SK-N-SH (cell line): Measurements from ENCODE around the gene SYNJ2BP. TPM values are rescaled to one million over a fixed set of nuclear protein-coding genes. Genes with fewer than 3 reads are reported as not detected.

Experiments
- CTCF ChIA-PET: fragments of 300-600, 350-600 bp; formaldehyde crosslinking; extraction: SDS; loops from one replicate; lab custom pipeline; 2021; lab: Yijun Ruan, JAX
- POLR2A ChIA-PET: fragments of 350-600 bp; sonication (Branson Sonifier 250); formaldehyde crosslinking; extraction: SDS; loops from one replicate; lab custom pipeline; 2020; ENCODE audit warnings: antibody characterized with exemption, inconsistent platforms; lab: Yijun Ruan, JAX
- DNase-seq: peaks from one replicate; pipeline ENCODE4 v3.0.0; 2012
- H2AFZ ChIP-seq: fragments of 200-600 bp; sonication (generic); 2 replicates; pipeline ENCODE4 v1.8.1; 2016; ENCODE audit warnings: antibody characterized with exemption, mild to moderate bottlenecking, low read depth
- H3F3A ChIP-seq: fragments of 200-600 bp; sonication (generic); replicated peaks from 2 replicates; pipeline ENCODE3; 2016; ENCODE audit warnings: antibody characterized with exemption, mild to moderate bottlenecking; ENCODE audit not compliant: insufficient read depth
- H3K27ac ChIP-seq, 2 experiments: fragments of 200-500 bp in 1 of 2; fragments of 200-600 bp in 1 of 2; sonication (Bioruptor generic) in 1 of 2; sonication (generic), shearing (Covaris generic) in 1 of 2; 2 replicates each; pipeline versions ENCODE4 v1.5.1 to v1.6.1; 2014 to 2016; ENCODE audit warnings: low read depth in 2 of 2, inconsistent platforms in 1 of 2, low read length in 1 of 2, mild to moderate bottlenecking in 1 of 2, mixed read lengths in 1 of 2
- H3K27me3 ChIP-seq: fragments of 200-600 bp; sonication (generic), shearing (Covaris generic); 2 replicates; pipeline ENCODE4 v1.6.1; 2016; ENCODE audit warnings: mixed run types; ENCODE audit not compliant: insufficient read depth
- H3K36me3 ChIP-seq, 2 experiments: fragments of 200-500 bp in 1 of 2; fragments of 200-600 bp in 1 of 2; sonication (Bioruptor generic) in 1 of 2; sonication (generic) in 1 of 2; replicated peaks in 1 of 2; 2 replicates each; pipeline versions ENCODE3 to v1.5.1; 2014 to 2016; ENCODE audit warnings: low read length in 1 of 2, mild to moderate bottlenecking in 1 of 2; ENCODE audit not compliant: insufficient read depth in 2 of 2, control insufficient read depth in 1 of 2
- H3K4me1 ChIP-seq, 2 experiments: fragments of 200-500 bp in 1 of 2; fragments of 200-600 bp in 1 of 2; sonication (Bioruptor generic) in 1 of 2; sonication (generic), shearing (Covaris generic) in 1 of 2; 2 replicates each; pipeline versions ENCODE4 v1.5.1 to v1.6.1; 2014 to 2016; ENCODE audit warnings: low read depth in 1 of 2, low read length in 1 of 2, mixed run types in 1 of 2; ENCODE audit not compliant: insufficient read depth in 2 of 2, control insufficient read depth in 1 of 2
- H3K4me2 ChIP-seq: fragments of 200-600 bp; sonication (generic), shearing (Covaris generic); 2 replicates; pipeline ENCODE4 v1.6.1; 2017; ENCODE audit warnings: mixed run types
- H3K4me3 ChIP-seq, 2 experiments: fragments of 200-500 bp in 1 of 2; fragments of 200-600 bp in 1 of 2; sonication (Bioruptor generic) in 1 of 2; sonication (generic), shearing (Covaris generic) in 1 of 2; 2 replicates each; pipeline versions ENCODE4 v1.5.1 to v1.8.1; 2014 to 2016; ENCODE audit warnings: low read depth in 2 of 2, inconsistent platforms in 1 of 2, low read length in 1 of 2, mild to moderate bottlenecking in 1 of 2, mixed read lengths in 1 of 2, moderate library complexity in 1 of 2
- H3K79me2 ChIP-seq: fragments of 200-600 bp; sonication (generic); 2 replicates; pipeline ENCODE4 v1.8.1; 2017; ENCODE audit warnings: mild to moderate bottlenecking; ENCODE audit not compliant: insufficient read depth
- H3K9ac ChIP-seq: fragments of 200-600 bp; sonication (generic); 2 replicates; pipeline ENCODE4 v1.6.1; 2017; ENCODE audit warnings: mixed run types
- H3K9me2 ChIP-seq: fragments of 200-600 bp; sonication (generic); 2 replicates; pipeline ENCODE4 v1.6.1; 2017; ENCODE audit warnings: mixed run types
- H3K9me3 ChIP-seq: fragments of 200-600 bp; sonication (generic); 2 replicates; pipeline ENCODE4 v1.6.1; 2017; ENCODE audit warnings: mixed run types, mild to moderate bottlenecking, moderate library complexity
- H4K20me1 ChIP-seq: fragments of 200-600 bp; sonication (generic); 2 replicates; pipeline ENCODE4 v1.6.1; 2017; ENCODE audit warnings: mild to moderate bottlenecking, mixed run types; ENCODE audit not compliant: insufficient read depth
- CHD2 ChIP-seq: fragments of 150-350 bp; IDR thresholded peaks from 2 replicates; pipeline ENCODE4 v1.6.1; 2018; ENCODE audit warnings: low read length; ENCODE audit not compliant: partially characterized antibody
- CTCF ChIP-seq: fragments of 200-600 bp; sonication (generic); IDR thresholded peaks from 2 replicates; pipeline ENCODE4 v1.6.1; 2017; ENCODE audit warnings: antibody characterized with exemption, mild to moderate bottlenecking, moderate library complexity
- ELF1 ChIP-seq: IDR thresholded peaks from 2 replicates; pipeline ENCODE4 v1.4.0; 2012
- EP300 ChIP-seq, 2 experiments: IDR thresholded peaks; 2 replicates each; pipeline versions ENCODE4 v1.4.0 to v1.6.1; 2012; ENCODE audit warnings: borderline replicate concordance in 1 of 2, low read depth in 1 of 2, low read length in 1 of 2
- FOSL2 ChIP-seq: IDR thresholded peaks from 2 replicates; pipeline ENCODE4 v1.4.0; 2012; ENCODE audit warnings: low read depth, mild to moderate bottlenecking, moderate library complexity, borderline replicate concordance
- FOXJ3 ChIP-seq: sonication (generic); formaldehyde crosslinking; IDR thresholded peaks from 2 replicates; pipeline ENCODE4 v1.5.1; 2020; ENCODE audit warnings: mild to moderate bottlenecking, missing genetic modification reagents
- IRF3 ChIP-seq: fragments of 150-350 bp; IDR thresholded peaks from 2 replicates; pipeline ENCODE4 v1.6.1; 2016; ENCODE audit warnings: mild to moderate bottlenecking, low read depth, low read length
- JUND ChIP-seq: IDR thresholded peaks from 2 replicates; pipeline ENCODE4 v1.4.0; 2012
- MAX ChIP-seq: IDR thresholded peaks from 2 replicates; pipeline ENCODE4 v1.4.0; 2012; ENCODE audit warnings: low read depth
- MXI1 ChIP-seq: IDR thresholded peaks from 2 replicates; pipeline ENCODE4 v1.6.1; 2012; ENCODE audit warnings: mild to moderate bottlenecking, low read depth, low read length, improper control_type of control experiment
- NRF1 ChIP-seq: IDR thresholded peaks from 2 replicates; pipeline ENCODE4 v1.6.1; 2012; ENCODE audit warnings: low read depth, mild to moderate bottlenecking, low read length
- PBX3 ChIP-seq: IDR thresholded peaks from 2 replicates; pipeline ENCODE4; 2012
- POLR2AphosphoS5 ChIP-seq: IDR thresholded peaks from 2 replicates; pipeline ENCODE4 v1.6.1; 2012; ENCODE audit warnings: low read depth, low read length
- REST ChIP-seq: IDR thresholded peaks from 2 replicates; pipeline ENCODE4 v1.6.1; 2012; ENCODE audit warnings: mild to moderate bottlenecking, low read depth, low read length, moderate library complexity
- TAF1 ChIP-seq: IDR thresholded peaks from 2 replicates; pipeline ENCODE4 v1.6.1; 2012; ENCODE audit warnings: low read depth, mild to moderate bottlenecking, low read length, moderate library complexity, borderline replicate concordance
- USF2 ChIP-seq: fragments of 150-350 bp; IDR thresholded peaks from 2 replicates; pipeline ENCODE4 v1.6.1; 2017; ENCODE audit warnings: antibody characterized with exemption, low read length, low read depth, borderline replicate concordance
- YY1 ChIP-seq: IDR thresholded peaks from 2 replicates; pipeline ENCODE4 v1.4.0; 2012; ENCODE audit warnings: low read depth, mild to moderate bottlenecking
- ZBTB33 ChIP-seq: IDR thresholded peaks from 2 replicates; pipeline ENCODE4 v1.4.0; 2012; ENCODE audit warnings: low read depth, borderline replicate concordance
- WGBS: methylation state at CpG from one replicate; pipeline ENCODE4 v1.1.6; 2017; ENCODE audit warnings: low lambda C conversion rate; 5-methylcytosine and 5-hydroxymethylcytosine counted together
- polyA plus RNA-seq, 3 experiments: library from polyadenylated mRNA; depleted of rRNA; stranded (reverse); fragments of >200 nt; gene quantifications; 2 replicates each; pipeline ENCODE4 v1.2.3, GENCODE V29; 2012

SYNJ2BP gene
- polyA plus RNA-seq, 1 of the 3 experiments (the other 2 are of a cell fraction) = 12.4 TPM

GRCh38 chr14:70448633-70449340 is 31.9 kb upstream of the SYNJ2BP start:
- ChIA-PET POLR2A (no interaction called here), CTCF (no interaction called here)
- Histone ChIP-seq H3F3A (no peaks in the 10 kb centered on the region), H3K4me1 (no peaks in the 10 kb centered on the region), H3K4me2 (no peak overlapping the region), H3K27me3 (no peaks in the 10 kb centered on the region), H3K27ac (no peak overlapping the region), H2AFZ (no peak overlapping the region), H3K79me2 (no peaks in the 10 kb centered on the region), H3K4me3 (no peak overlapping the region), H3K9me2 (no peaks in the 10 kb centered on the region), H3K9ac (no peak overlapping the region), H3K9me3 (no peaks in the 10 kb centered on the region), H4K20me1 (no peaks in the 10 kb centered on the region), H3K36me3 (no peaks in the 10 kb centered on the region)
- 13% methylated on average over 4 of the region's 4 CpGs for WGBS
- no peak for TF ChIP-seq PBX3
- no peak for TF ChIP-seq FOXJ3 (CRISPR knock-in tag)
- no peak for TF ChIP-seq FOSL2
- no peak for TF ChIP-seq TAF1
- no peak for TF ChIP-seq ZBTB33
- TF ChIP-seq MAX = no peak
- no peak for TF ChIP-seq NRF1
- no peak for TF ChIP-seq USF2
- no peak for TF ChIP-seq EP300 (IDR thresholded peaks at IDR 0.05; ENCODE audit: borderline replicate concordance in 1 of 2, low read depth in 1 of 2, low read length in 1 of 2)
- TF ChIP-seq CTCF = no peak
- no peak for TF ChIP-seq CHD2
- no peak for TF ChIP-seq JUND
- no peak for TF ChIP-seq POLR2AphosphoS5
- TF ChIP-seq IRF3 = no peak
- no peak for TF ChIP-seq MXI1
- TF ChIP-seq ELF1 = no peak
- no peak for TF ChIP-seq YY1
- TF ChIP-seq REST = no peak
- DNase-seq = no peak
